Epithelial cell of prostate (primary cell): ENCODE results near the gene ST6GAL2.
A peak's percentile ranks its signal among the peaks of the same experiment; 100 is the strongest.

Experiments used
- DNase-seq: peaks from one replicate; pipeline ENCODE4 v3.0.0-alpha.2; 2011; ENCODE audit warnings: low read depth, low spot score
- H3K27ac ChIP-seq: fragments of 450-650 bp; 2 replicates; pipeline ENCODE4 v1.5.1; 2017; ENCODE audit warnings: mild to moderate bottlenecking

Gene ST6GAL2

GRCh38 chr2:106867196-106867953, 18.6 kb downstream of the ST6GAL2 start:
- H3K27ac ChIP-seq, result no peak overlapping the region
- no peak for DNase-seq

- H3K27ac ChIP-seq, result no peak overlapping the region
- DNase-seq, result no peak
Measured at GRCh38 chr2:106866641-106867040, 19.3 kb downstream of the ST6GAL2 start.

GRCh38 chr2:106864051-106864450, 21.9 kb downstream of the ST6GAL2 start:
- no peak for DNase-seq
- no peak overlapping the region for H3K27ac ChIP-seq

GRCh38 chr2:106863387-106863786, 22.6 kb downstream of the ST6GAL2 start:
- DNase-seq, result no peak
- H3K27ac ChIP-seq, result no peak overlapping the region

GRCh38 chr2:106859498-106859897, 26.5 kb downstream of the ST6GAL2 start:
- H3K27ac ChIP-seq, result no peak overlapping the region
- DNase-seq, result no peak

- no peak overlapping the region for H3K27ac ChIP-seq
- no peak for DNase-seq
Measured at GRCh38 chr2:106858810-106859209, 27.2 kb downstream of the ST6GAL2 start.

GRCh38 chr2:106857882-106858478, 28.0 kb downstream of the ST6GAL2 start:
- H3K27ac ChIP-seq, result no peak overlapping the region
- DNase-seq, result peak; percentile 24

- DNase-seq, result no peak
- no peak overlapping the region for H3K27ac ChIP-seq
Measured at GRCh38 chr2:106853631-106854030, 32.3 kb downstream of the ST6GAL2 start.

GRCh38 chr2:106851881-106852501, 34.0 kb downstream of the ST6GAL2 start:
- no peak for DNase-seq
- H3K27ac ChIP-seq, result no peak overlapping the region

GRCh38 chr2:106851087-106851874, 34.7 kb downstream of the ST6GAL2 start:
- H3K27ac ChIP-seq, result no peak overlapping the region
- DNase-seq, result no peak

- no peak for DNase-seq
Measured at GRCh38 chr2:106849253-106849652, 36.7 kb downstream of the ST6GAL2 start.

GRCh38 chr2:106847366-106847765, 38.6 kb downstream of the ST6GAL2 start:
- H3K27ac ChIP-seq, result no peak overlapping the region
- DNase-seq, result no peak

More at GRCh38 chr2:106849253-106849652, 36.7 kb downstream of the ST6GAL2 start:
- H3K27ac ChIP-seq, result no peak overlapping the region

- H3K27ac ChIP-seq, result no peak overlapping the region
- DNase-seq, result no peak
Measured at GRCh38 chr2:106845716-106846115, 40.3 kb downstream of the ST6GAL2 start.

- no peak overlapping the region for H3K27ac ChIP-seq
- no peak for DNase-seq
Measured at GRCh38 chr2:106843910-106844250, 42.1 kb downstream of the ST6GAL2 start.

- DNase-seq, result no peak
- H3K27ac ChIP-seq, result no peak overlapping the region
Measured at GRCh38 chr2:106843001-106843909, 42.7 kb downstream of the ST6GAL2 start.

GRCh38 chr2:106841886-106842645, 43.9 kb downstream of the ST6GAL2 start:
- H3K27ac ChIP-seq, result no peak overlapping the region
- DNase-seq, result no peak

GRCh38 chr2:106840818-106841217, 45.1 kb downstream of the ST6GAL2 start:
- no peak overlapping the region for H3K27ac ChIP-seq
- no peak for DNase-seq

GRCh38 chr2:106839849-106840595, 45.9 kb downstream of the ST6GAL2 start:
- no peak overlapping the region for H3K27ac ChIP-seq
- no peak for DNase-seq
